Hepatocyte (in vitro differentiated cells): ENCODE measurements around the gene FAM222A.

Experiments used
- CTCF ChIP-seq: fragments of 200-600 bp; sonication (generic); IDR thresholded peaks from 2 replicates; pipeline ENCODE4 v1.5.1; 2016; ENCODE audit warnings: antibody characterized with exemption, mild to moderate bottlenecking; ENCODE audit not compliant: poor library complexity
- EZH2 ChIP-seq: fragments of 200-600 bp; sonication (generic); IDR thresholded peaks from 2 replicates; pipeline ENCODE4 v1.6.1; 2016; ENCODE audit warnings: antibody characterized with exemption, mild to moderate bottlenecking, borderline replicate concordance
- EZH2phosphoT487 ChIP-seq: fragments of 200-600 bp; sonication (generic); IDR thresholded peaks from one replicate; pipeline ENCODE4 v1.6.1; 2018; ENCODE audit warnings: antibody characterized with exemption, mild to moderate bottlenecking, low read depth, moderate library complexity; ENCODE audit not compliant: unreplicated experiment, severe bottlenecking

GRCh38 chr12:109807954-109808643, 94.5 kb downstream of the FAM222A start:
- TF ChIP-seq EZH2phosphoT487 = no peak
- no peak for TF ChIP-seq CTCF
- no peak for TF ChIP-seq EZH2
